Psoas muscle (tissue), 8 donors: ENCODE data around the gene CACNA1C. TPM values are rescaled to one million over a fixed set of nuclear protein-coding genes. Genes with fewer than 3 reads are reported as not detected.

Experiments used
- ATAC-seq, 4 donors: fragments of 200-7000 bp; cut with Tn5 transposase; one replicate each; pipeline ENCODE4 v1.9.1; 2020; ENCODE audit warnings: moderate library complexity in 3 of 4, mild to moderate bottlenecking in 2 of 4
- DNase-seq, 2 donors: peaks; one replicate each; pipeline ENCODE4 v3.0.0-alpha.2; 2020
- H3K27ac ChIP-seq: fragments of 200-600 bp; one replicate; pipeline ENCODE4 v1.8.0; 2022
- H3K27me3 ChIP-seq, 3 donors: fragments of 200-600 bp in 1 of 3; one replicate each; pipeline versions ENCODE4 v1.6.1 to v1.8.0; 2013 to 2022; ENCODE audit warnings: low read length in 2 of 3, mild to moderate bottlenecking in 2 of 3, moderate library complexity in 1 of 3; ENCODE audit not compliant: insufficient read depth in 3 of 3
- H3K36me3 ChIP-seq, 2 donors: fragments of 200-600 bp in 1 of 2; one replicate each; pipeline versions ENCODE4 v1.6.1 to v1.8.0; 2013 to 2022; ENCODE audit warnings: low read depth in 1 of 2, mild to moderate bottlenecking in 1 of 2, moderate library complexity in 1 of 2; ENCODE audit not compliant: insufficient read depth in 1 of 2
- H3K4me1 ChIP-seq: fragments of 200-600 bp; one replicate; pipeline ENCODE4 v1.8.0; 2022
- H3K4me3 ChIP-seq: fragments of 200-600 bp; one replicate; pipeline ENCODE4 v1.8.0; 2022; ENCODE audit warnings: mild to moderate bottlenecking
- H3K9me3 ChIP-seq: fragments of 200-600 bp; one replicate; pipeline ENCODE4 v1.8.0; 2022
- CTCF ChIP-seq: fragments of 200-600 bp; IDR thresholded peaks from one replicate; pipeline ENCODE4 v1.8.0; 2022; ENCODE audit warnings: antibody characterized with exemption
- WGBS, 3 donors: extraction: QIAGEN DNeasy Blood & Tissue Kit; methylation state at CpG; one replicate each; pipeline versions ENCODE4 v1.1.6 to v1.1.7; 2013; 5-methylcytosine and 5-hydroxymethylcytosine counted together
- intact Hi-C, 2 donors: fragments of 100-400 bp; cut with DNase I; formaldehyde crosslinking; loops; one replicate each; pipeline versions ENCODE4 v1.11.0 to v1.14.2; 2022
- polyA plus RNA-seq, 3 donors: library from polyadenylated mRNA; stranded (reverse); fragments of 200-250 nt; gene quantifications; one replicate each; pipeline ENCODE4 v1.2.3, GENCODE V29; 2013
- total RNA-seq, 4 donors: library from RNA; stranded (reverse); fragmentation: NEBNext Ultra II Directional in 2 of 4; extraction: Animal tissue kit (Norgen Biotek cat#: 25700) in 2 of 4; gene quantifications; one replicate each; pipeline versions ENCODE4 v1.2.1 to v1.2.4, GENCODE V29; 2021 to 2023
- donor health status: healthy with polysubstance abuse.
- donor health status: DM: no; HTN: no; CAD: no; lungs with moderate emphysema.
- donor health status: Bipolar disorder and iron deficiency.
- donor health status: healthy.
- donor health status: DM: yes; HTN: yes; CAD: no.
- donor health status: DM: no; HTN: no; CAD: no.
- donor health status: DM: no; HTN: no; CAD: no.
- donor health status: DM: yes; HTN: yes; CAD: no.

The CACNA1C gene
- total and polyA plus RNA-seq, 7 donors, result 0.26 to 2.9 (median 0.95) TPM

GRCh38 chr12:2288471-2288870, 235.7 kb downstream of the CACNA1C start:
- H3K4me3 ChIP-seq, result no peak overlapping the region
- 80 to 93% (median 86%) methylated on average over 4 of the region's 4 CpGs for WGBS, 3 donors
- intact Hi-C loops, result loop anchor here (5.0 to 10.0 kb wide), 2 partner anchors 231 to 234 kb away; partner anchors contain the start of gene CACNA1C (in 1 of the 2)
- no peak overlapping the region for H3K27ac ChIP-seq
- no peak for TF ChIP-seq CTCF
- H3K9me3 ChIP-seq, result no peaks in the 10 kb centered on the region
- H3K36me3 ChIP-seq, result no peaks in the 10 kb centered on the region
- DNase-seq (no peak), ATAC-seq (no peak)
- no peaks in the 10 kb centered on the region for H3K4me1 ChIP-seq
- H3K27me3 ChIP-seq, result peaks cover 0 to 11% (median 0%) of the 10 kb centered on the region in 3 donors

DNA sequence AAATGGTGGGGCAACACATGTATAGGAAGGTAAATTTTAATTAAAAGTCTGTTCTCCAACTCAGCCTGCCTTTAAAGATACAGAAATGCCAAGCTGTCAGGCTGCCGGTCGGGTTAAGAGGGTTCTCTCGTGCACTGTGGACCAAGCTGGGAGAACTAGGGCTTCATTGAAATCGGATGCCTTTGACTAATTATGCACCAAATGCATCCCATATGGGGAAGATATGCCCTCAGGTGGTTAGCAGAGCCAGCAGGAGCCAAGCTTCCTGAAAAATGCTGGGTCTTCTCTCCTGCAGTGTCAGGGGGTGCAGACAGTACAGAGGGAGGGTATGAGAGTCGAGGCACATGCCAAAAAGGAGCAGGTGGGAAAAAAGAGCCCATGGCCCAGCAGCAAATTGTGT, 236.1 kb downstream of the CACNA1C start:
- H3K4me1 ChIP-seq, result no peaks in the 10 kb centered on the region
- peaks cover 0 to 11% (median 0%) of the 10 kb centered on the region in 3 donors for H3K27me3 ChIP-seq
- no peaks in the 10 kb centered on the region for H3K36me3 ChIP-seq
- intact Hi-C loops, result loop anchor here (5.0 to 10.0 kb wide), 2 partner anchors 232 to 234 kb away; partner anchors contain the start of gene CACNA1C (in 1 of the 2)
- no peak for TF ChIP-seq CTCF
- WGBS, 3 donors, result 55 to 62% (median 59%) methylated on average over 5 of the region's 5 CpGs
- no peak overlapping the region for H3K27ac ChIP-seq
- DNase-seq, result no peak
- no peak for ATAC-seq
- H3K4me3 ChIP-seq, result no peak overlapping the region
- no peaks in the 10 kb centered on the region for H3K9me3 ChIP-seq

DNA sequence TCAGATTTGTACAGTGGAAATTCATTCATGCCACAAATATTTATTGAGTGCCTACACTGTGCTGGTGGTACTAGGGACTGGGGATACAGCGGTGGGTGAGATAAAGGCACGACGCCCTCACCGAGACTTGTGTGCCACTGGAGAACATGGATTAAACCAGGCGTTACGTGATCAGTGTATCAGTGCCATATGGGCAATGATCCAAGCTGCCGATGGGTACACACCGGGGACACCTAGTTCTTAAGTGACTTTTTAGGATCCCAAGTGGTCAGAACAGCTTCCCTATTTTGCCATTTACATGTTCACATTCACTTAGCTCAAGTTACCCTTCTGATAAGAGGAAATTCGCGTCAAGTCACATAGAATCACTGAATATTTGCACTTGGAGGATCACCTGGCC, 236.7 kb downstream of the CACNA1C start:
- no peak overlapping the region for H3K27ac ChIP-seq
- H3K4me3 ChIP-seq, result no peak overlapping the region
- H3K9me3 ChIP-seq, result no peaks in the 10 kb centered on the region
- DNase-seq (no peak), ATAC-seq (peak in 1 of 4 donors; percentile 36)
- no peaks in the 10 kb centered on the region for H3K4me1 ChIP-seq
- 50 to 68% (median 53%) methylated on average over 10 of the region's 10 CpGs for WGBS, 3 donors
- peaks cover 0 to 10% (median 0%) of the 10 kb centered on the region in 3 donors for H3K27me3 ChIP-seq
- H3K36me3 ChIP-seq, result no peaks in the 10 kb centered on the region
- TF ChIP-seq CTCF, result no peak
- intact Hi-C loops, result loop anchor here (5.0 to 10.0 kb wide), 2 partner anchors 232 to 235 kb away; partner anchors contain the start of gene CACNA1C (in 1 of the 2)

DNA sequence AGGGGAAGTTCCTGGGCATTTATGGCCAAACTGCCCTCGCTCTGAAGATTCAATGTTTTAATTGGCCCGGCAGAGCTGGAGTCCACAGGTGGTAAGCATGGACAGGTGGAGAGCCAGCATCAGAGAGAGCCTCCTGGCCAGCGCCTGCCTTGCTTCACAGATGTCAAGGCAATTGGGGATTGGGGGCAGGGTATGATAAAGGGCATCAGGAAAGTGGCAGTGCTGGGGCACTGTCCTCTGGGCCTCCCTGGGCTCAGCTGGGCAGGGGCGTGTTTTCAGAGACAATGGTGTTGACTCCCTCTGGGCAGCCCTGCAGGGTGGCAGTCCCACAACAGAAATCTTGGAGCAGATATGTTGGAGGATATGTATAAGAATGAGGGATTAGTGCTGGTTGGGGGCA, 237.3 kb downstream of the CACNA1C start:
- DNase-seq (no peak), ATAC-seq (no peak)
- Histone ChIP-seq H3K4me1 (no peaks in the 10 kb centered on the region), H3K27ac (no peak overlapping the region), H3K9me3 (no peaks in the 10 kb centered on the region), H3K4me3 (no peak overlapping the region), H3K36me3 (no peaks in the 10 kb centered on the region), H3K27me3 (peaks cover 0 to 4% (median 2%) of the 10 kb centered on the region in 3 donors)
- intact Hi-C loops, result loop anchor here in 1 of 2 donors (10.0 kb wide), 1 partner anchor 295 kb away; no protein-coding TSS in a partner anchor
- TF ChIP-seq CTCF, result no peak
- WGBS, 3 donors, result 47 to 93% (median 72%) methylated on average over 4 of the region's 4 CpGs
